GM12865 (cell line): ENCODE measurements around the gene CD34.
"Not testable (repeated sequence)": the region's sequence is repeated elsewhere in the genome, so short reads cannot be mapped to it uniquely, and the experiment has no call there.

Source experiments
- DNase-seq: peaks from one replicate; pipeline ENCODE4 v3.0.0; 2010; ENCODE audit warnings: low read depth
- H3K4me3 ChIP-seq: 2 replicates; pipeline ENCODE4 v1.5.1; 2011; ENCODE audit warnings: mild to moderate bottlenecking, low read depth, low read length, control low read depth
- CTCF ChIP-seq: IDR thresholded peaks from 2 replicates; pipeline ENCODE4 v1.5.1; 2011; ENCODE audit warnings: low read length, control low read depth, low read depth, inconsistent platforms; ENCODE audit not compliant: insufficient read depth; ENCODE audit errors: missing control alignments

Gene CD34

GRCh38 chr1:207946756-207947155 lies 35.8 kb upstream of the CD34 start:
- no peak for DNase-seq
- H3K4me3 ChIP-seq: no peak overlapping the region
- TF ChIP-seq CTCF: no peak

DNA sequence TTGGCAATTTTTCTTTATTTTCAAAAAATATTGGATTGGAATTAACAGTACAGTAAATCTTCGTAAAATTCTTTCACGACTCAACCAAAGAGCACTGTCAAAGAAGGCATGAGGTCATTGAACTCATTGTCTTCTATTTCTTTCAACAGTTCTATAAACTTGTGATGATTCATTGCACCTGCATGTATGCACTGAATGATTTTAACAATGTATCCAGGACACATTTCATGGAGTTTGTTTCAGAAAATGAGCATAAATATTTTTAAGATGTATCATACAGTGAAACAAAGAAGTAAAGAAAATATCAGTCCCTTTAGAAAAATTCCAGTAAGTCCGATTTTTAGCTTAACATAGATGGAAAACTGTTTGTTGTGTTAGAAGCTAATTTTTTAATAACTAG lies 33.6 kb upstream of the CD34 start:
- DNase-seq: no peak
- H3K4me3 ChIP-seq: no peak overlapping the region
- TF ChIP-seq CTCF: no peak

DNA sequence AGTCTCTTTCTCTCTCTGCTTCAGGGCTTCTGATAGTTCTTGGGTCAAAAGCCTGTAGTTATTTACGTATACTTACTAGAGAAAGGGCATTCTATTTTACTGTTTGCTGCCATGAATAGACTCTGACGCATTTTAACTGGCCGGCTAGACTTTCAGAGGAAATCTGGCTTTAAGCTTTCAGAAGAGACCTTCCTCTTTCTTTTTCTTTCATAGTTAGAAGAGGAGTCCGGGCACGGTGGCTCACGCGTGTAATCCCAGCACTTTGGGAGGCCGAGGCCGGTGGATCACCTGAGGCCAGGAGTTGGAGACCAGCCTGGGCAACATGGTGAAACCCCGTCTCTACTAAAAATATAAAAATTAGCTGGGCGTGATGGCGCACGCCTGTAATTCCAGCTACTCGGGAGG lies 31.4 kb upstream of the CD34 start:
- peak; percentile 41 for DNase-seq
- not testable (repeated sequence) for H3K4me3 ChIP-seq

GRCh38 chr1:207941665-207942064 lies 30.7 kb upstream of the CD34 start:
- TF ChIP-seq CTCF: no peak
- no peak overlapping the region for H3K4me3 ChIP-seq
- DNase-seq: no peak

DNA sequence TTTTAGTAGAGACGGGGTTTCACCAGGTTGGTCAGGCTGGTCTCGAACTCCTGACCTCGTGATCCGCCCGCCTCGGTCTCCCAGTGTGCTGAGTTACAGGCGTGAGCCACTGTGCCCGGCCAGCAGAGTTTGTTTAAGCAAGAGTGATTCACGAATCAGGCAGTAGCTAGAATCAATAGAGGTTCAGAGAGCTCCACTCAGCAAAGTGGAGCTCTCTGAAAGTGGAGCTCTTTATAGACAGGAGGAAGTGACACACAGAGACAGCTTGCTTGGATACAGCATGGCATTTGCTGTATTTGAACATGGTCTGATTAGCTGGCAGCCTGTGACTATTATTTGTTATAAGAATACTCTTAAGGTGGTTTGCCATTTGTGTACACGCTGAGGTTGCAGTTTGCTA lies 27.1 kb upstream of the CD34 start:
- no peak for DNase-seq
- no peak for TF ChIP-seq CTCF
- no peak overlapping the region for H3K4me3 ChIP-seq

GRCh38 chr1:207937204-207937603 lies 26.3 kb upstream of the CD34 start:
- no peak for TF ChIP-seq CTCF
- no peak for DNase-seq
- H3K4me3 ChIP-seq: no peak overlapping the region

DNA sequence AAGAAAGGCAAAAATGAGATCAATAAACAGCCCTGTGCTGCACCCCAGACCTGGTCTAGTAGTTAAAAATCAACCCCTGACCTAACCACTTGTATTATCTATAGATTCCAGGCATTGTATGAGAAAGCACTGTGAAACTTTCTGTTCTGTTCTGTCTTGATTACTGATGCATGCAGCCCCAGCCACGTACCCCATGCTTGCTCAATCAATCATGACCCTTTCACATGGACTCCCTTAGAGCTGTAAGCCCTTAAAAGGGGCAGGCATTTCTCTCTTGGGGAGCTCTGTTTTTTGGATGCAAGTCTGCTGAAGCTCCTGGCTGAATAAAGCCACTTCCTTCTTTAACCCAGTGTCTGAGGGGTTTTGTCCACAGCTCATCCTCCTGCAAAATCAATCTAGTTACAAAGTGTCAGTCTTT lies 24.2 kb upstream of the CD34 start:
- H3K4me3 ChIP-seq: no peak overlapping the region
- no peak for TF ChIP-seq CTCF
- peak; percentile 88 for DNase-seq

DNA sequence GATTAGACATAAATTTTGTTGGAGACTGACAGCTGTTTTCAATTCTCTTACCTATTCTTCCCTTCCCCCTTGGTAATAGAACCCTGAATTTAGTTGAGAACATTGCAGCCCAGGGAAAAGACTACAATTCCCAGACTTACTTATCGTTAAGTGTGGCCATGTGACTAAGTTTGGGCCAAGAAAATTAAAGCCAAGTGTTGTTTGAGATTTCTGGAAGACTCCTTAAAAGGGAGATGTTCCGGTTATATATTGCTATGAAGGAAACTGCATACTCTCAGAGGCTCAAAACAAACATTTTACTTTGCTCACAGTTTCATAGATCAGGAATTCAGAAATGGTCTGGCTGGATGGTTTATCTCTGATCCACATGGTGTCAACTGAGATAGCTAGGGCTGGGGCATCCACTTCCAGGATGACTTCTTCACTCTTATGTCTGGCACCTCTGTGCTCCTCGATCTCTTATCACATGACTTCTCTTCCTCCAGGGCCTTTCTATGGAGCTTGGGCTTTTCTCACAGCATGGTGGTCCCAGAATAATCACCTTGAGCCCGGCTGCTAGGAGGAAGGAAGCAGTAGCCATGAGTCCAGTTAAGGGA lies 22.4 kb upstream of the CD34 start:
- no peak for TF ChIP-seq CTCF
- DNase-seq: no peak

More for the DNA sequence above, 22.4 kb upstream of the CD34 start:
- H3K4me3 ChIP-seq: no peak overlapping the region
